ENCODE measurements around the gene CDC42EP1. TPM values are rescaled to one million over a fixed set of nuclear protein-coding genes. Genes with fewer than 3 reads are reported as not detected.

Gene CDC42EP1
- total and polyA plus RNA-seq, 2 donors (not counting 3 experiments of a cell fraction or from before 2014, with no cell fraction given), result 82.2 to 141 TPM

DNA sequence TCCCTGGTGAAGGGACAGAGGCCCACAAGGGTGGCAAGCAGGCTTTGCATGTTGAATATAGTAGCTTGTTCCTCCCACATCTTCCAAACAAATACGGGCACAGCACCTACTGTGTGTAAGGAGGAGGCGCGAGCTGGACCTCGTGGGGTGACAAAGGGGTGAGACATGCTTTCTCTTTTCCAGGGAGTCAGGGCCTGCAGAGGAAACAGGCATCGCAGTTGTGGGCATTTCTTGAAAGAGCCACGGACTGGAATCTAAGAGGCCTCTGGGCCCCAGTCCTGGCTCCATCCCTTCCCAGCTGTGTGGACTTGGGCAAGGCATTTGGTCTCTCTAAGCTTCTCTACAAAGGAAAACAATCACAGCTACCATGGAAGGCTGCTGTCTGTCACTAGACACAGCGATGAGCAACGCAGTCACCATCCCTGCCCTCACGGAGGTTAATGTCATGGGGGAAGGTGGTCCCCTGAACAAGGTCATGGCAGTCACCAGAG, 13.0 kb upstream of the CDC42EP1 start:
- intact Hi-C loops (cut with micrococcal nuclease) (loop anchor here (2.0 kb wide), 1 partner anchor 62 kb away; the partner anchor contains the start of gene GGA1), dilution Hi-C loops (cut with MboI; ENCODE audit: extremely low pct_ligation_motif_present, low sequenced_read_pairs) (no loop called here)
- TF ChIP-seq MAX (IDR thresholded peaks at IDR 0.05; ENCODE audit: insufficient read depth, insufficient read length), result no peak
- no peak for TF ChIP-seq CTCF (IDR thresholded peaks at IDR 0.05; ENCODE audit: extremely low read depth in 1 of 2, insufficient read depth in 1 of 2, low read depth in 1 of 2, low read length in 2 of 2)
- no peak for TF ChIP-seq POLR2A (IDR thresholded peaks at IDR 0.05; ENCODE audit: low read depth, low read length)
- no peak for TF ChIP-seq EZH2 (IDR thresholded peaks at IDR 0.05; ENCODE audit: borderline replicate concordance, low read depth, low read length, severe bottlenecking)
- TF ChIP-seq FOS (IDR thresholded peaks at IDR 0.05; ENCODE audit: borderline replicate concordance, insufficient read depth, low read length), result no peak
- no peak for TF ChIP-seq POLR2AphosphoS5 (IDR thresholded peaks at IDR 0.05; ENCODE audit: insufficient read depth, low read depth, low read length)
- TF ChIP-seq MYC (IDR thresholded peaks at IDR 0.05; ENCODE audit: low read depth, low read length), result no peak
- TF ChIP-seq JUN (IDR thresholded peaks at IDR 0.05; ENCODE audit: borderline replicate concordance, insufficient read depth, insufficient read length, low read depth), result no peak
- no peak for TF ChIP-seq GATA2 (IDR thresholded peaks at IDR 0.05; ENCODE audit: insufficient read depth, insufficient read length, low read depth, low read length)
- Histone ChIP-seq H3K4me2 (ENCODE audit: insufficient read depth, low read length) (no peak overlapping the region), H3K9me1 (replicated peaks; ENCODE audit: control insufficient read depth, extremely low read depth, insufficient read depth, low read length) (no peaks in the 10 kb centered on the region), H3K9ac (replicated peaks; ENCODE audit: extremely low read depth, insufficient read depth, low read length) (peak overlapping the region; percentile 64), H3K4me3 (replicated peaks in 1 of 3; ENCODE audit: insufficient read depth in 1 of 3, low read depth in 1 of 3, low read length in 3 of 3) (no peak overlapping the region), H3K27ac (ENCODE audit: insufficient read depth, low read depth, low read length) (peak overlapping the region; percentile 91), H3K9me3 (replicated peaks; ENCODE audit: control insufficient read depth, insufficient read depth, low read length) (no peaks in the 10 kb centered on the region), H3K27me3 (ENCODE audit: control insufficient read depth in 2 of 2, insufficient read depth in 2 of 2, low read length in 2 of 2) (no peaks in the 10 kb centered on the region), H3K36me3 (ENCODE audit: control insufficient read depth in 2 of 2, extremely low read depth in 1 of 2, insufficient read depth in 2 of 2, low read length in 2 of 2) (no peaks in the 10 kb centered on the region), H2AFZ (ENCODE audit: low read depth, low read length) (peak overlapping the region; percentile 26), H3K4me1 (ENCODE audit: control insufficient read depth, extremely low read depth, insufficient read depth, low read length) (peaks cover 33% of the 10 kb centered on the region), H3K79me2 (ENCODE audit: control insufficient read depth, insufficient read depth, low read length) (no peaks in the 10 kb centered on the region), H4K20me1 (replicated peaks; ENCODE audit: control insufficient read depth, extremely low read depth, insufficient read depth, low read length) (no peaks in the 10 kb centered on the region)
- DNase-seq (ENCODE audit: low read depth, low spot score) (no peak), FAIRE-seq (peak; percentile 40)
- POLR2A ChIA-PET, result interaction anchor here (0.8 to 2.6 kb wide), 3 partner anchors 11 to 20 kb away, joined by 3 to 17 read pairs (median 14); partner anchors contain the start of gene CDC42EP1
- no TSS peak for BruUV-seq (replicated peaks)
- CTCF ChIA-PET, result interaction anchor here (1.3 to 16.0 kb wide), 4 partner anchors 18 to 139 kb away, joined by 3 to 977 read pairs (median 230); partner anchors contain the start of genes CDC42EP1, GGA1 and NOL12

Measured in endothelial cell of umbilical vein (primary cell).